SKM-1 (cell line): ENCODE results near the gene KATNAL1.
A peak's percentile ranks its signal among the peaks of the same experiment; 100 is the strongest.

ENCODE experiments used
- DNase-seq: peaks from one replicate; lab custom pipeline; 2025; ENCODE audit not compliant: unreplicated experiment; lab: John Stamatoyannopoulos, UW

KATNAL1 gene

GRCh38 chr13:30333616-30334015 is 26.3 kb upstream of the KATNAL1 start:
- no peak for DNase-seq

- no peak for DNase-seq
These were observed 25.2 kb upstream of the KATNAL1 start for GRCh38 chr13:30332456-30333143.

- no peak for DNase-seq
These were observed 24.0 kb upstream of the KATNAL1 start for GRCh38 chr13:30331331-30331771.

GRCh38 chr13:30329009-30329585 is 21.7 kb upstream of the KATNAL1 start:
- no peak for DNase-seq

- no peak for DNase-seq
These were observed 18.3 kb upstream of the KATNAL1 start for GRCh38 chr13:30325668-30326067.

GRCh38 chr13:30323524-30323923 is 16.2 kb upstream of the KATNAL1 start:
- no peak for DNase-seq

- DNase-seq: no peak
These were observed 15.1 kb upstream of the KATNAL1 start for GRCh38 chr13:30322428-30322827.

GRCh38 chr13:30321256-30321655 is 13.9 kb upstream of the KATNAL1 start:
- DNase-seq: no peak

- DNase-seq: no peak
These were observed 12.3 kb upstream of the KATNAL1 start for GRCh38 chr13:30319655-30320054.

- DNase-seq: no peak
These were observed 11.8 kb upstream of the KATNAL1 start for GRCh38 chr13:30319130-30319529.

GRCh38 chr13:30318026-30318425 is 10.7 kb upstream of the KATNAL1 start:
- DNase-seq: no peak

- no peak for DNase-seq
These were observed 7.2 kb upstream of the KATNAL1 start for GRCh38 chr13:30314562-30314961.

- no peak for DNase-seq
These were observed 6.7 kb upstream of the KATNAL1 start for GRCh38 chr13:30314069-30314468.

- no peak for DNase-seq
These were observed 6.0 kb upstream of the KATNAL1 start for GRCh38 chr13:30313311-30313710.

GRCh38 chr13:30312904-30313303 is 5.6 kb upstream of the KATNAL1 start:
- no peak for DNase-seq

GRCh38 chr13:30308548-30308947 is 1.2 kb upstream of the KATNAL1 start:
- no peak for DNase-seq

GRCh38 chr13:30307971-30308290 is 580 bp upstream of the KATNAL1 start:
- DNase-seq: no peak

- peak; percentile 56 for DNase-seq
These were observed 573 bp downstream of the KATNAL1 start for GRCh38 chr13:30306762-30307193.

- no peak for DNase-seq
These were observed 1.8 kb downstream of the KATNAL1 start for GRCh38 chr13:30305456-30305970.

GRCh38 chr13:30303269-30303668 is 4.1 kb downstream of the KATNAL1 start:
- no peak for DNase-seq

- no peak for DNase-seq
These were observed 5.5 kb downstream of the KATNAL1 start for GRCh38 chr13:30301827-30302226.

- DNase-seq: no peak
These were observed 6.8 kb downstream of the KATNAL1 start for GRCh38 chr13:30300596-30300995.

GRCh38 chr13:30299786-30300185 is 7.6 kb downstream of the KATNAL1 start:
- no peak for DNase-seq
